HG02973 (cell line): Measurements from ENCODE around the gene CLTCL1.
"Not testable (repeated sequence)": the region's sequence is repeated elsewhere in the genome, so short reads cannot be mapped to it uniquely, and the experiment has no call there.

Experiments
- ATAC-seq: cut with Tn5 transposase; IDR thresholded peaks from one replicate; pipeline ENCODE4 v1.9.1; 2021; ENCODE audit warnings: moderate library complexity; ENCODE audit not compliant: unreplicated experiment

The CLTCL1 gene

GRCh38 chr22:19291580-19292457, at the start of gene CLTCL1:
Gene CLTCL1, minus strand, starts transcription at chr22:19291719. Its CDS starts 78 bp downstream, at chr22:19291641.
- ATAC-seq: peak; percentile 52

GRCh38 chr22:19337137-19337536, 45.6 kb upstream of the CLTCL1 start:
- ATAC-seq: no peak

DNA sequence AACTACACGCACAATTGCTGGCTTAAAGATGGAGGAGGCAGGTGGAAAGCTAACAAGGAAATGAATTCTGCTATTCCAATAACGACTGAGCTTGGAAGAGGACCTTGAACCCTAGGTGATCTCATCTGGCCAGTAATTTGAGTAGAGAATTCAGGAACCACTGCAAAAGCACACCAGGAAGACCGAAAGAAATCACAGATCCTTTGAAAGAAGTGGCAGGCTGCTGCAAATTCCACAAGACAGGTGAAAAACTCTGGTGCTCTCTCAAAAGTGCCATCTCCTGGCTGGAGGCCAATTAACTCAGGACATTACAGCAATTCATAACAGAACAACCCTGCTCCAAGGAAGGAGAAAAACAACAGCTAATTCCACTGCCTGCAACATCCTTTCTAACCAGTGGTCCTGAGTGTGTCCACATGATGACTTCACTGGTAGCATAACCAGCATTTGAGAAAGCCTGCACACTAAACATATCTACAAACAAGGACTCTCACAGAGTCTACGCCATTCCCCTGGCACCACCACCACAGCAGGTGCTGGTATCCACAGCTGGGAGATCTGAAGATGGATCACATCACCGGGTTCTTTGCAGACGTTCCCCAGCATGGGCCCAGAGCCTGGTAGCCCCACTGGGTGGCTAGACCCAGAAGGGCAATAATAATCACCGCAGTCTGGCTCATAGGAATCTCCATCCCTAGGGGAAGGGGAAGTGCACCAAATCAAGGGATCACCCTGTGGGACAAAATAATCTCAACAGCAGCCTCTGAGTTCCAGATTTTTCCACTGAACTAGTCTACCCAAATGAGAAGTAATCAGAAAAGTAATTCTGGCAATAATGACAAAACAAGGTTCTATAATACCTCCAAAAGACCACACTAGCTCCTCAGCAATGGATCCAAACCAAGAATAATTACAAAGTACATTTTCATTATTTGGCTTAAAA, 44.9 kb upstream of the CLTCL1 start:
- no peak for ATAC-seq

GRCh38 chr22:19331975-19332374, 40.5 kb upstream of the CLTCL1 start:
- ATAC-seq: no peak

- ATAC-seq: no peak
Observed at GRCh38 chr22:19331474-19331873, 40.0 kb upstream of the CLTCL1 start.

GRCh38 chr22:19330865-19331418, 39.4 kb upstream of the CLTCL1 start:
- ATAC-seq: no peak

GRCh38 chr22:19330205-19330604, 38.7 kb upstream of the CLTCL1 start:
- not testable (repeated sequence) for ATAC-seq

DNA sequence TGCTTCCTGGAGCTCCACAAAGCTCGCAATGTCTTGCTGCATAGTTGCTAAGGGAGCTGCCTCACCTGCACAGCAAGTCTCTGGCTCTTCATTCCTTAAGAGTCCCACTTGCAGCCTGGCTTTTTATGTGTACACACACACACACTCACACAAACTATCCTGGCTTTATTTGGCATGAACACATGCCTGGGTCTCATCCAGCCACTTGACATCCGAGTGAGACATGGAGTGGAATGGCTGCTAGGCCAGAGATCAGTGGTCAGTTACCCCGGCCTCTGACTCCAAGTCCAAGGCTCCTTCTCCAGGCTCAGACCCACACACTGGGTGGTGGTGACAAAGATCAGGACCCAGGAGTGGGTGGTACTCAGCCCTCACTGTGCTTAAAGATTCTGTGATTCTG, 37.9 kb upstream of the CLTCL1 start:
- no peak for ATAC-seq

DNA sequence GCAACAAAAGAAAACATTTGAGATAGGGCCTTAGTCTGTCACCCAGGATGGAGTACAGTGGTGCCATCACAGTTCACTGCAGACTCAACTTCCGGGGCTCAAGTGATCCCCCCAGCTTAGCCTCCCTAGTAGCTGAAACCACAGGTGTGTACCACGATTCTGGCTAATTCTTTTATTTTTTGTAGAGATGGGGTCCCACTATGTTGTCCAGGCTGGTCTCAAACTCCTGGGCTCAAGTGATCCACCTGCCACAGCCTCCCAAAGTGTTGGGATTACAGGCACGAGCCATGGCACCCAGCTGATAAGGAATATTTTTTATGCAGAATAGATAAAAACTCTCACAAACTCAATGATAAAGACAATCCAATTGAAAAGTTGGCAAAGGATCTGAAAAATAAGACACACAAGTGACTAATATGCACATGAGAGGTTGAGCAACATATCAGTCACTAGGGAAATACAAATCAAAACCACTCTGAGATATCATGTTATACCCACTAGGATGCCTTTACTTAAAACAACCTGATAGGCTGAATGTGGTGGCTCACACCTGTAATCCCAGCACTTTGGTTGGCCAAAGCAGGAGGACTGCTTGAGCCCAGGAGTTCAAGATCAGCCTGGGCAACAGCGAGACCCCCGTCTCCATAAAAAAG, 33.9 kb upstream of the CLTCL1 start:
- no peak for ATAC-seq

- ATAC-seq: not testable (repeated sequence)
Observed at GRCh38 chr22:19323420-19323819, 31.9 kb upstream of the CLTCL1 start.

GRCh38 chr22:19321757-19322156, 30.2 kb upstream of the CLTCL1 start:
- ATAC-seq: no peak

- not testable (repeated sequence) for ATAC-seq
Observed at GRCh38 chr22:19320136-19320535, 28.6 kb upstream of the CLTCL1 start.

DNA sequence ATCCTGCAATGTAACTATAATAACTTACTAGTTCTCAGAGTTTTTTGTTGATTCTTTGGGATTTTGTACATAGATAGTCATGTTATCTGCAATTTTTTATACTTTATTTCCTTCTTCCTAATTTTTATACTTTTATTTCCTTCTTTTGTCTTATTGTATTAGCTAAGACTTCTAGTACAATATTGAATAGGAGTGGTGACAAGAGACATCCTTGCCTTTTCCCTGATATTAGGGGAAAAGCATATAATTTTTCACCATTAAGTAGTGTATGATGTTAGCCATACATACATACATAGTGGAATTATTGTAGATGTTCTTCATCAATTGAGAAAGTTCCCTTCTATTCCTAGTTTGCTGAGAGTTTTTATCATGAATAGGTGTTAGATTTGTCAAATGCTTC, 27.8 kb upstream of the CLTCL1 start:
- no peak for ATAC-seq

DNA sequence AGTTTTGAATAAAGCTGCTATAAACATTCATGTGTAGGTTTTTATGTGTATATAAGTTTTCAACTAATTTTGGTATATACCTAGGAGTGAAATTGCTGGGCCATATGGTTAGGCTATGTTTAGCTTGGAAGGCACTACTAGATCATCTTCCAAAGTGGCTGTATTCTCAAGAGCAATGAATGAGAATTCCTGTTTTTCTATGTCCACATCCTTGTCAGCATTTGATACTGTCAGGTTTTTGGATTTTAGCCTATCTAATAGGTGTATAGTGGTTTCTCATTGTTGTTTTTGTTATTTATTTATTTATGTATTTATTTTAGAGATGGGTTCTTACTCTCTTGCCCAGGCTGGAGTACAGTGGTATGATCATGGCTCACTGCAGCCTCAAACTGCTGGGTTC, 26.3 kb upstream of the CLTCL1 start:
- no peak for ATAC-seq

DNA sequence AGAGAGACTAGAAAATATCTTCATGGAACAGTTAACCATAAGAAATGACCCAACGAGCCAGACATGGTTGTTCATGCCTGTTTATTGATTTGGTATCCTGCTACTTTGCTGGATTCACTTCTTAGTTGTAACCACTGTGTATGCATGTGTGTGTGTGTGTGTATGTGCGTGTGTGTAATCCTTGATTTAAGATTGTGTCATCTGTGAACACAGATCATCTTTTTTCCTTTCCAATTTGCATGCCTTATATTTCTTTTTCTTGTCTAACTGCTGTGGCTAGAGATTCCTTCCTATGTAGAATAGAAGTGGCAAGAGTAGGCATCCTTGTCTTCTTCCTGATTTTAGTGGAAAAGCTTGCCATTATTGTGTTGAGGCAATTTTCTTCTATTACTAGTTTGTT, 16.4 kb upstream of the CLTCL1 start:
- ATAC-seq: no peak

DNA sequence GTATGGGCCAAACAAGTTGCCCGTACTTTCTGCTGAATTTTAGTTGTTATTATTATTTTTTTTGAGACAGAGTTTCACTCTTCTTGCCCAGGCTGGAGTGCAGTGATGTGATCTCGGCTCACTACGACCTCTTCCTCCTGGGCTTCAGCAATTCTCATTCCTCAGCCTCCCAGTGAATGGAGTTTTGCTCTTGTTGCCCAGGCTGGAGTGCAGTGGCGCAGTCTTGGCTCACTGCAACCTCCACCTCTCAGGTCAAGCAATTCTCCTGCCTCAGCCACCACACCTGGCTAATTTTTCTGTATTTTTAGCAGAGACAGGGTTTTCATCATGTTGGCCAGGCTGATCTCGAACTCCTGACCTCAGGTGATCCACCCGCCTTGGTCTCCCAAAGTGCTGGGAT, 15.0 kb upstream of the CLTCL1 start:
- not testable (repeated sequence) for ATAC-seq

DNA sequence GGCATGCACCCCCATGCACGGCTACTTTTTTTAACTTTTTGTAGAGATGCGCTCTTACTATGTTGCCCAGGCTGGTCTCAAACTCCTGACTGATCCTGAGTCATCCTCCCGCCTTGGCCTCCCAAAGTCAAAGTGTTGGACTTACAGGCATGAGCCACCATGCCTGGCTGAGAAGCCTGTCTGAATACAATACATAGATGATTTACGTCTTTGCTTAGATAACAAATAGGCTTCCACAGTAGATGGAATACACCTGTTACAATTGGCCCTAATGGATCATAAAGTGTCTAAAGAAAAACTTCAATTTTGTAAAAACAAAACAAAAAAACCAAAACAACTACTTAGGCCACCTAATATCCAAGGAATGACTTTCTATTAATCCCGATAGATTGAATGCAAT, 13.0 kb upstream of the CLTCL1 start:
- ATAC-seq: no peak

- ATAC-seq: no peak
Observed at GRCh38 chr22:19303785-19304184, 12.3 kb upstream of the CLTCL1 start.

DNA sequence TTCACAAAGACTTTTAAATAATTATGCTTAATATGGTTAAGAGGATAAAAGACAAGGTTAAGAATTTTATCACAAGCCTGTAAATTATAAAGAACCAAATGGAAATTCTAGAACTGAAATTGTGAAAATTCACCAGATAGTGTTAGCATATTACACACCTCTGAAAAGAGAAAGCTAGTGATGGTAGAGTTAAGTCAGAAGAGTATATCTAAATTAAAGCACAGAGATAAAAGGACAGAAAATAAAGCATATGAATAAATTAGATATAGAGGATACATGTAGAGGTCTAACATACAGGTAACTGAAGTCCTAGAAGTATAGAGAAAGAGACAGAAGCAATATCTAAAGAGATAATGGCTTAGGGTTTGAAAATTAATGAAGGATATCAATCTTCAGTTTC, 4.2 kb upstream of the CLTCL1 start:
- no peak for ATAC-seq

GRCh38 chr22:19292458-19293230, 1.1 kb upstream of the CLTCL1 start:
- ATAC-seq: no peak
